Dedifferentiated amniotic fluid mesenchymal stem cell (primary cell): Measurements from ENCODE around the gene MGAT5B.

Source experiments
- DNase-seq: peaks from one replicate; pipeline ENCODE4 v3.0.0-alpha.2; 2016; ENCODE audit errors: extremely low spot score

The MGAT5B gene

DNA sequence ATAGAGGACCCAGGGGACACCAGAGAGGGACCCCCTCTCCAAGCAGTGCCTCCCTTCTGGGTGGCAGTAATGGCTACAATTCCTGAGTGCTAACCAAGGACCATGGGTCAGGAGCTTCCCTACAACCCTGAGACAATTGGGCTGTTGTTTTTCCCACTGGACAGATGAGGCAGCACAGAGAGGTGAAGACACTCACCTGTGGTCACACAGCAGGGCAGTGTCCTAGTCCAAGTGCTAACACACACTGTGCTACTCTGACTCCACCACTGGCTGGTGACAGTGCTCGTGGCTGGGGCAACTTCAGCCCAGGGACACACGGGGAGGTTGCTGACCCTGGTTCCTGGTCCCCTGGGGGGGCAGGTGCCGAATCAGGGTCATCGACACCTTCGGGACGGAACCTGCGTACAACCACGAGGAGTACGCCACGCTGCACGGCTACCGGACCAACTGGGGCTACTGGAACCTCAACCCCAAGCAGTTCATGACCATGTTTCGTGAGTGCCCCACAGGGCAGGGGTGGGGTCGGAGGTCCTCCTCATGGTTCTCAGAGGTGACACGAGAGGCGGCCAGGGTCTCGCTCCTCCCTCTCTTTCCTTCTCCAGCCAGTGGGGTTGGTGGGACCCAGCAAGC, 58.1 kb downstream of the MGAT5B start:
- no peak for DNase-seq

DNA sequence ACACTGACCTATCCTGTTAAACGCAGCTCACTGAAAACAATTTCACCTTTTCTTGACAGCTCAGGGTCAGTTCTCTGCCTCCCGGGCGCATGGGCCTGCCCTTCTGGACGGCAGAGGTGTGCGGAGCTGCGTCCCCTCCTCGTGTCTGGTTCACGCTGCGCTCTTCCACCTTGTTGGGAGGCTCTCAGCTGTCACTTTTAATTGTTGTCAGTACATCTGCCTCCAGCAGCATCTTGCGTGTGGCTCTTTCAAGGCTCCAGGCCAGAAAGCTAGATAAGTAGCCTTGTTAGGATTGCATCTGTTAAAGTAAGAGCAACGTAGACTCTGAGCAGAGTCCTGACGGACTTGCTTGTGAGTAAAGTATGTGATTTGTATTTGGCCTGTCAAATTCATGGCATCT, 59.4 kb downstream of the MGAT5B start:
- DNase-seq: no peak

DNA sequence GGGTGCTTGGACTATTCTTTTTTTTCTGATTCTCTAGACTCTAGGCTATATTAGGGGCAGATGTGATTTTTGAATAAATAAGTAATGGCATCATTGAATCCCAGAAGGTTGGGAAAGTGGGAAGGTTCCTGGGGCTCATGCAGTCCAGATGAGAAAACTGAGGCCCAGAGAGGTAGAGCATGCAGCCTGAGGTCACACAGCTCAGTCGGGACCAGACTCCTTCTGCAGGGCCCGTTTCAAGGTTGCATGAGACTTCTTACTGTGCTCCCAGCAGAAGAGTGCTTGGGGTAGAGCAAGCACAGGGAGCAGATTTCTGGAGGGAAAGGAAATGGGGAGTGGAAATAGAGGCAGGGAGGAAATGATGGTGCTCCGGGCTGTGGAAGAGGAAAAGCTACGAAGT, 59.8 kb downstream of the MGAT5B start:
- no peak for DNase-seq

DNA sequence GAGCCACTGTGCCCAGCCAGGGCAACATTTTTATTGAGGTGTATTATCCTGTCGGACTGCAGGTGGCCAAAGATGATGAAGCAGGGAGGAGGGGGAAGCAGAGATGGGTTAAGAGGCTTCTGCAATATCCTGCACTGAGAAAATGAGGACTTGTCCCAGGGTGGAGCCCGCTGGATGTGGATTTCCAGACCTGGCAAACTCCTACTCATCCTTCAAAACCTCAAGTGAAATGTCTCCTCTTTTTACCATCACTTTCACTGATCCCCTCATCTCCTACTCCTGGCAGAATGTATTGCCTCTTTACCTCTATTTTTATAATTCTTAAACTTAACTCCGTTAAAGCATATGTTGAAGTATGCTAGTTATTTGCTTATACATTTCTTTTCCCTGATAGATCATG, 60.9 kb downstream of the MGAT5B start:
- no peak for DNase-seq

DNA sequence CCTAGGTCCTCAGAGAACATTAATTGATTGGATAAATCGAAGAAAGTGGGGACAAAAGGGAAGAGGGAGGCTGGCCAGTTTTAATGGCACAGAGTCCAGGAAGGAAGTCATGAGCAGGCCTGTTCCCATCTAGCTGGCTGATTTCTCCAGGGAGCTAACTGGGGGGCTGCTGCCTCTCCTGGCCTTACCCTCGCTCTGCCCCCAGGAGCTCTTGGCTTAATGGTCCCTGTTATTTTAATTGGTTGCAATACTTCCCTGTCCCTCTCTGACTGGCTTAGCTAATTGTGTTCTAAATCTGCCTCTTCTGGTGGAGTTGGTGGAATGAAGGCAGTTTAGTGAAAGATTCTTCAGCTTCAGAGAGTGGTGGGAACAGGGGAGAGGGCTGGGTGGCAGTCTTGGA, 61.4 kb downstream of the MGAT5B start:
- DNase-seq: no peak

DNA sequence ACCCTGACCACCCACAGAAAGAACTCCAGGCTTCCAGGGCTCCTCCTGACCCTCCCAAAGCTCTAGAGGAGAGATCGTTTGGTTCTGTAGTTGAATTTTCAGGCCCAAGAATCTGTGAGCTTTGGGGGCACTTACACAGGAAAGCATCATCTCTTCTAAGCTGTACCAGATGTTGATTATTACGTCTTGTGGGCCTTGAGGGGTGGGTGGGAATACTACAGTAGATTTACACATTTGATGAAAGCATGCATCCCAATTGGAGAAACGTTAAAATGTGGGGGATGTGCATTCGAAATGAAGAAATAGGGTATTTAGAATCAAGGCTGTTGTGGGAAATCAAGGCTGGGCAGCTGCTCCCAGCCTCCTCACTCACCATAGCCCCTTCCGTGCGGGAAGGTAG, 61.9 kb downstream of the MGAT5B start:
- no peak for DNase-seq

GRCh38 chr17:76932402-76933333, 64.5 kb downstream of the MGAT5B start:
- DNase-seq: no peak

- DNase-seq: no peak
These were observed 66.5 kb downstream of the MGAT5B start for GRCh38 chr17:76934561-76935320.

DNA sequence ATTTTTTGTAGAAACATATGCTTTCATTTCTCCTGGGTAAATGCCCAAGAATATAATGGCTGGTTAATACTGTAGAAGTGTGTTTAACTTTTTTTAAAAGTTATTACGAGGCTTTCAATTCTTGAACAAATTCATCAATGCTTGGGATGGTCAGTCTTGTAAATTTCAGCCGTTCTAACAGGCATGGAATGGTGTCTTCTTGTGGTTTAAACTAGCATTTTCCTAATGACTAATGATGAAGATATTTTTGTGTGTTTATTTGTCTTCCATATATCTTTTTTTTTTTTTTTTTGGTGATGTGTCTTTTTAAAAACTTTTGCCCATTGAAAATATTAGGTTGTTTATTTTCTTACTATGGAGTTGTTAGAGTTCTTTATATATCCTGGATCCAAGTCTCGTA, 67.1 kb downstream of the MGAT5B start:
- DNase-seq: peak; percentile 30

DNA sequence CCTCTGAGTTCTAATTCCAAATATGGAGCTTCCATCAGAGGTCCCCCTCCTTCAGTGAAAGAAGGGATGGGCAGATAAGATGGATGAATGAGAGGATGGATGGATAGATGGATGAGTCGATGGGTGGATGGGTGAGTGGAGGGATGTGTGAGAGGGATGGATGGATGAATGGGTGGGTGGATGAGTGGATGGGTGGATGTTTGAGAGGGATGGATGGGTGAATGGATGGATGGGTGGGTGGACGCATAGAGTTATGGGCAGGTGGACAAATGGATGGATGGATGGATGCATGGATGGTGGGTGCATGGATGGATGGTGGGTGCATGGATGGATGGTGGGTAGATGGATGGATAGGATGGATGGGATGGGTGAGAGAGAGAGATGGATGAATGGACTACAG, 69.0 kb downstream of the MGAT5B start:
- no peak for DNase-seq

- no peak for DNase-seq
These were observed 69.8 kb downstream of the MGAT5B start for GRCh38 chr17:76938009-76938408.

DNA sequence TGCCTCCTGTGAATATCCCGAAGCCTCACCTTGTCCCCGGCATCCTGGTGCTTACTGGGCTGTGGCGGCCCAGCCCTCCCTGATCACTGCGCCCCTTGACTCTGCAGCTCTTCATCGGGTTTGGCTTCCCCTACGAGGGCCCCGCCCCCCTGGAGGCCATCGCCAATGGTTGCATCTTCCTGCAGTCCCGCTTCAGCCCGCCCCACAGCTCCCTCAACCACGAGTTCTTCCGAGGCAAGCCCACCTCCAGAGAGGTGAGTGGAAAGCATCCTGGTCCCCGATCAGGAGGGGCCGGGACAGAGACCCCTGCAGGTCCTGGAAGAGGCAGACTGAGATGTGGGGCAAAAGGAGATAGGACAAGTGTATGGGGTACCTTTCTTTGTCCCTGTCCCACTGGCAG, 72.1 kb downstream of the MGAT5B start:
- no peak for DNase-seq

- no peak for DNase-seq
These were observed 72.6 kb downstream of the MGAT5B start for GRCh38 chr17:76940738-76941350.

- no peak for DNase-seq
These were observed 75.0 kb downstream of the MGAT5B start for GRCh38 chr17:76943202-76943601.

GRCh38 chr17:76943781-76944213, 75.6 kb downstream of the MGAT5B start:
- no peak for DNase-seq

DNA sequence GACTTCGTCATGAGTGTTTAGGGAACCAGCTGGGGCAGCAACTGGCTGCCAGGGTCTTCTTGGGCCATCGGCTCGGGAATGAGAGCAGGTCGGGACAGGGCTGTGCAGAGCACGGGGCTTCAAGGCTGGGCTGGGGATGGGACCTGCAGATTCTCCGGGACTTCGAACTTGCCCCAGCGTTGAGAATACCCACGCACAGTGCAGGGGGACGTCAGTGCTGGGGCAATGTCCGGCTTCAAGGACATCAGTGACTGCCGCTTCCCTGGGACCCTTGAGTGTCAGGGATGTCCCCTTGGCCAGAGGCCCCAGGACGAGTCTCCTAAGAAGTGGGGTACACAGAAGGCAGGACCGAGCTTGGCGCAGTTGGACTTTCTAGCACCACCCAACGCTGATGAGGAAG, 76.3 kb downstream of the MGAT5B start:
- DNase-seq: no peak

GRCh38 chr17:76946111-76946771, 78.0 kb downstream of the MGAT5B start:
- DNase-seq: no peak

DNA sequence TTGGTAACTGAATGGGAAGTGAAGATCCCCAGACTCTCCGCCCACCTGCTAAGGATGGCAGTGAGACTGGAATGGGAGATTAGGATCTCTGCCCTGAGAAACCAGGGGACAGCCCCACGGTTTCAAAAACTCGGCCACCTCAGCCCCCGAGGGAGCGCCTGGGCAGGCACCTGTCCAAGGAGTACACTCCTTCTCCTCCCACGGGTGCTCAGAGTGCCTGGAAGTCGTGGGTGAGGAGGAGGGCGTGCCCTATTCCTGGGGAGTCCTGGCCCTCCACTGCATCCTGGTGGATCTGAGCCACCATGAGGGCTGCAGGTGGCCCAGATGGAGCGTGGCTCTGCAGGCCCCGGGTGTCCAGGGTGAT, 78.5 kb downstream of the MGAT5B start:
- DNase-seq: no peak

- no peak for DNase-seq
These were observed 79.1 kb downstream of the MGAT5B start for GRCh38 chr17:76947309-76947708.

- DNase-seq: no peak
These were observed 79.6 kb downstream of the MGAT5B start for GRCh38 chr17:76947771-76948170.

- no peak for DNase-seq
These were observed 80.1 kb downstream of the MGAT5B start for GRCh38 chr17:76948301-76948700.
